Measurements from ENCODE around the gene C7orf57. TPM values are rescaled to one million over a fixed set of nuclear protein-coding genes. Genes with fewer than 3 reads are reported as not detected.

Gene C7orf57
- polyA plus RNA-seq, 1 of the 3 experiments (the other 2 are of a cell fraction) = 0.41 TPM

DNA sequence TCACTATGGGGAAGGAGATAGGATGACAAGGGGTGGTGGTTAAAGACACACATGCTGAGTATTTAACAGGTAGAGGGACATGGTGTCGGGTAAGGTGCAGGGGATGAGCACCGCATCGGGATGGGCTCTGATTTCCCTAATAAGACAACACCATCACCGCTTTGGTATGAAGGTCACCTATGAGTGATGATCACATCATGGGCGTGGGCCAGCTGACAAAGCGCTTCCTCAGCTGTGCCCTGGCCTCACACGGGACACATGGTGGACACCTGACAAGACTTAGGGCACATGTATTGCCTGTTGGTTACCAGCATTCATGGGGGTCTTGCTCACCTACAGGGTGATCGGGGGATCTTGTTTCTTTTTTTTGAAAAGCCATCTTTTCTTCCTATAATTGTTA, 12.8 kb downstream of the C7orf57 start (continued):
- TF ChIP-seq, protein P1, sequence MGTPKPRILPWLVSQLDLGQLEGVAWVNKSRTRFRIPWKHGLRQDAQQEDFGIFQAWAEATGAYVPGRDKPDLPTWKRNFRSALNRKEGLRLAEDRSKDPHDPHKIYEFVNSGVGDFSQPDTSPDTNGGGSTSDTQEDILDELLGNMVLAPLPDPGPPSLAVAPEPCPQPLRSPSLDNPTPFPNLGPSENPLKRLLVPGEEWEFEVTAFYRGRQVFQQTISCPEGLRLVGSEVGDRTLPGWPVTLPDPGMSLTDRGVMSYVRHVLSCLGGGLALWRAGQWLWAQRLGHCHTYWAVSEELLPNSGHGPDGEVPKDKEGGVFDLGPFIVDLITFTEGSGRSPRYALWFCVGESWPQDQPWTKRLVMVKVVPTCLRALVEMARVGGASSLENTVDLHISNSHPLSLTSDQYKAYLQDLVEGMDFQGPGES (IDR thresholded peaks at IDR 0.05; ENCODE audit: low read depth, low read length) = no peak
- TF ChIP-seq, protein P2, sequence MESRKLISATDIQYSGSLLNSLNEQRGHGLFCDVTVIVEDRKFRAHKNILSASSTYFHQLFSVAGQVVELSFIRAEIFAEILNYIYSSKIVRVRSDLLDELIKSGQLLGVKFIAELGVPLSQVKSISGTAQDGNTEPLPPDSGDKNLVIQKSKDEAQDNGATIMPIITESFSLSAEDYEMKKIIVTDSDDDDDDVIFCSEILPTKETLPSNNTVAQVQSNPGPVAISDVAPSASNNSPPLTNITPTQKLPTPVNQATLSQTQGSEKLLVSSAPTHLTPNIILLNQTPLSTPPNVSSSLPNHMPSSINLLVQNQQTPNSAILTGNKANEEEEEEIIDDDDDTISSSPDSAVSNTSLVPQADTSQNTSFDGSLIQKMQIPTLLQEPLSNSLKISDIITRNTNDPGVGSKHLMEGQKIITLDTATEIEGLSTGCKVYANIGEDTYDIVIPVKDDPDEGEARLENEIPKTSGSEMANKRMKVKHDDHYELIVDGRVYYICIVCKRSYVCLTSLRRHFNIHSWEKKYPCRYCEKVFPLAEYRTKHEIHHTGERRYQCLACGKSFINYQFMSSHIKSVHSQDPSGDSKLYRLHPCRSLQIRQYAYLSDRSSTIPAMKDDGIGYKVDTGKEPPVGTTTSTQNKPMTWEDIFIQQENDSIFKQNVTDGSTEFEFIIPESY (IDR thresholded peaks at IDR 0.05; ENCODE audit: borderline replicate concordance, low read depth) = no peak

DNA sequence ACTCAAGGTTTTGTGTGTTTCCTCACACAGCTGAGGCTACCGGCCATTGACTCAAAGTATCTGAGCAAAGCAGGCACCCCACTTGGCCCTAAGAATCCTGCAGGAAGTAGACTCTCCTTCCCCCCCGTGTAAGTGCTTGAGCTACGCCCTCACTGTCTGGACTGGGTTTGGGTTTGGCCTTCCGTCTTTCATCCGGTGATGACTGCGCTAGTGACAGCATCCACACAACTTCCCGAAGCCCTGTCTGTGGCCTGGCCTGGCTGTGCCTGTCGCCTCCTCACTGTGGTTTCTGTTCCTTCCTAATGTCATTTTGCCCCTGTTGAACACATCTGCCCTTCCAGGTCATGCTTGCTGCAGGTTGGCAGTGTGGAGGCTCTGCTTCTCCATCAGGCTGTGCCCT, 14.5 kb downstream of the C7orf57 start:
- no peak for DNase-seq
- no peak overlapping the region for H3K4me3 ChIP-seq (ENCODE audit: low read depth in 2 of 2, low read length in 1 of 2)
- no peaks in the 10 kb centered on the region for H3K9me2 ChIP-seq
- no peak overlapping the region for H3K4me2 ChIP-seq
- H2AFZ ChIP-seq (ENCODE audit: low read depth) = no peak overlapping the region
- H3K27me3 ChIP-seq (ENCODE audit: insufficient read depth) = no peaks in the 10 kb centered on the region
- H3K9ac ChIP-seq = no peak overlapping the region
- no peaks in the 10 kb centered on the region for H3K79me2 ChIP-seq (ENCODE audit: insufficient read depth)
- no peaks in the 10 kb centered on the region for H3F3A ChIP-seq (replicated peaks; ENCODE audit: insufficient read depth)
- no peaks in the 10 kb centered on the region for H3K36me3 ChIP-seq (replicated peaks in 1 of 2; ENCODE audit: control insufficient read depth in 1 of 2, insufficient read depth in 2 of 2, low read length in 1 of 2)
- H4K20me1 ChIP-seq (ENCODE audit: insufficient read depth) = no peaks in the 10 kb centered on the region
- H3K9me3 ChIP-seq = no peaks in the 10 kb centered on the region
- ChIA-PET CTCF (interaction anchor here (1.3 kb wide), 1 partner anchor 104 kb away, joined by 4 read pairs; no protein-coding TSS in a partner anchor), POLR2A (no interaction called here)
- WGBS (ENCODE audit: low lambda C conversion rate) = 85% methylated on average over 8 of the region's 8 CpGs
- no peak overlapping the region for H3K27ac ChIP-seq (ENCODE audit: low read depth in 2 of 2, low read length in 1 of 2)
- H3K4me1 ChIP-seq (ENCODE audit: control insufficient read depth in 1 of 2, insufficient read depth in 2 of 2, low read depth in 1 of 2, low read length in 1 of 2) = no peaks in the 10 kb centered on the region
- TF ChIP-seq GABPA (IDR thresholded peaks at IDR 0.05; ENCODE audit: low read depth) = no peak

DNA sequence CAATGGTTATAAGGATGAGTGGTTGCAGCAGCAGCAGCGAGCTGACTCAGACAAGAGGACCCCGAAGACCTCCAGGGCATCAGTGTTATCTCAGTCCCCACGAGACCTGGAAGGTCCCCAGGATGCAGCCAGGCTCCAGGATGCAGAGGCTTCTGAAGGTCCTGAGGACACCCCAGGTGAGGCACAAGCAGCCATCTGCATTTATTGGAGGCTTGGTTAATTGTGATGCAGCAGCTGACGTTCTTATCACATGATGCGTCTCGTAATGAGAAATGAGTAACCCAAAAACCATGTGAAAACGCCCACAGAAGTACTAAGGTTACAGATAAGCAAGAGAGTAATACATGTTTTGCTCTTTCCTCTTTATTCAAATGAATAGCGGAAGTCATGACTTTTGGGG, 17.4 kb downstream of the C7orf57 start:
- Histone ChIP-seq H4K20me1 (ENCODE audit: insufficient read depth) (no peaks in the 10 kb centered on the region), H3K4me2 (0 out of 2 replicates have a peak overlapping the region, but pooled peaks have one; percentile 23), H3K9ac (no peak overlapping the region), H3K4me3 (ENCODE audit: low read depth in 2 of 2, low read length in 1 of 2) (no peak overlapping the region), H3K9me2 (no peaks in the 10 kb centered on the region), H3K4me1 (ENCODE audit: control insufficient read depth in 1 of 2, insufficient read depth in 2 of 2, low read depth in 1 of 2, low read length in 1 of 2) (no peaks in the 10 kb centered on the region), H2AFZ (ENCODE audit: low read depth) (peak overlapping the region; percentile 60; the same call in 1 of the 2 replicates), H3K27me3 (ENCODE audit: insufficient read depth) (no peaks in the 10 kb centered on the region), H3K36me3 (replicated peaks in 1 of 2; ENCODE audit: control insufficient read depth in 1 of 2, insufficient read depth in 2 of 2, low read length in 1 of 2) (no peaks in the 10 kb centered on the region), H3F3A (replicated peaks; ENCODE audit: insufficient read depth) (no peaks in the 10 kb centered on the region), H3K79me2 (ENCODE audit: insufficient read depth) (no peaks in the 10 kb centered on the region), H3K27ac (ENCODE audit: low read depth in 2 of 2, low read length in 1 of 2) (no peak overlapping the region), H3K9me3 (peaks cover 7% of the 10 kb centered on the region; the same call in 1 of the 2 replicates)
- CTCF ChIA-PET = interaction anchor here (0.7 to 2.0 kb wide), 5 partner anchors 8 to 107 kb away, joined by 3 to 6 read pairs (median 3); no protein-coding TSS in a partner anchor
- TF ChIP-seq, protein P3, sequence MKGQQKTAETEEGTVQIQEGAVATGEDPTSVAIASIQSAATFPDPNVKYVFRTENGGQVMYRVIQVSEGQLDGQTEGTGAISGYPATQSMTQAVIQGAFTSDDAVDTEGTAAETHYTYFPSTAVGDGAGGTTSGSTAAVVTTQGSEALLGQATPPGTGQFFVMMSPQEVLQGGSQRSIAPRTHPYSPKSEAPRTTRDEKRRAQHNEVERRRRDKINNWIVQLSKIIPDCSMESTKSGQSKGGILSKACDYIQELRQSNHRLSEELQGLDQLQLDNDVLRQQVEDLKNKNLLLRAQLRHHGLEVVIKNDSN (IDR thresholded peaks at IDR 0.05; ENCODE audit: borderline replicate concordance, low read depth) = peak; percentile 75; the same call in 1 of the 2 replicates
- TF ChIP-seq FOSL2 (IDR thresholded peaks at IDR 0.05; ENCODE audit: borderline replicate concordance, low read depth) = peak; percentile 60
- no peak for TF ChIP-seq MEF2A (IDR thresholded peaks at IDR 0.05; ENCODE audit: borderline replicate concordance, low read depth)
- TF ChIP-seq JUND (IDR thresholded peaks at IDR 0.05) = peak; percentile 52
- peak in 1 of 2 experiments; percentile 21; a peak in 1 of 4 replicates for TF ChIP-seq EP300 (IDR thresholded peaks at IDR 0.05; ENCODE audit: borderline replicate concordance in 1 of 2, low read depth in 1 of 2, low read length in 1 of 2)
- no peak for DNase-seq
- WGBS (ENCODE audit: low lambda C conversion rate) = 29% methylated on average over 8 of the region's 8 CpGs
- POLR2A ChIA-PET = no interaction called here
